Mesothelial cell of epicardium (in vitro differentiated cells): Measurements from ENCODE around the gene PRMT7. TPM values are rescaled to one million over a fixed set of nuclear protein-coding genes. Genes with fewer than 3 reads are reported as not detected.

Experiments used
- DNase-seq, 2 experiments: peaks; one replicate each; pipeline ENCODE4 v3.0.0; 2021; ENCODE audit warnings: low spot score in 2 of 2; ENCODE audit not compliant: unreplicated experiment in 2 of 2
- H3K27ac Mint-ChIP-seq: 2 replicates; pipeline ENCODE4 v1.8.0; 2021; ENCODE audit warnings: mixed read lengths
- H3K27me3 Mint-ChIP-seq: 2 replicates; pipeline ENCODE4 v1.8.0; 2021; ENCODE audit warnings: low read depth, mixed read lengths
- H3K36me3 Mint-ChIP-seq: 2 replicates; pipeline ENCODE4 v1.8.0; 2021; ENCODE audit warnings: mixed read lengths
- H3K4me1 Mint-ChIP-seq: 2 replicates; pipeline ENCODE4 v1.8.0; 2021; ENCODE audit warnings: mixed read lengths
- H3K4me3 Mint-ChIP-seq: 2 replicates; pipeline ENCODE4 v1.8.0; 2021; ENCODE audit warnings: mild to moderate bottlenecking, moderate library complexity, mixed read lengths
- H3K9me3 Mint-ChIP-seq: 2 replicates; pipeline ENCODE4 v1.8.0; 2021; ENCODE audit warnings: mixed read lengths
- total RNA-seq: library from RNA; stranded (reverse); gene quantifications from 3 replicates; pipeline ENCODE4 v1.2.1, GENCODE V29; 2021
- TF ChIP-seq, protein P1 (sequence below): fragments of 200-600 bp; sonication (generic); IDR thresholded peaks from one replicate; pipeline ENCODE4 v1.5.0; 2021; ENCODE audit warnings: antibody characterized with exemption; ENCODE audit not compliant: unreplicated experiment

Gene PRMT7
- total RNA-seq, 1 donor from 2014 or later: 77.9 TPM

DNA sequence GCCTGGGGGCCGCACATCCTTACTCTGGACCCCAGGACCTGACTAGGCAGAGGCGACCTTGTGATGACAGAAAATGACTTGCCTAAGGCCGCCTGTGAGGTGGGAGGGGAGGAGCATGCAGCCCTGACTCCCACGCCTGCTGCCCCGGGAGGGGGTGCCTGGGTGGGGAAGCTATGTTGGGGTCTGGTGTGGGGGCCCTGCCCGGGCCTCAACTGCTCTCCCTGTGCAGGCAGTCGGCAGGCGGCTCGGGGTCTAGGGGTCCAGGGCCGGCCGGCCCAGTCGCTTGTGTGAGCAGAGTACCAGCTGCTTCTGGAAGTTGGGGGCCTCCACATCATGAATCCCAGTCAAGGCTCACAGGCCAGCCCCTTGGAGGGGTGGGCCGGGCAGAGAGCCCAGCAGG lies 48.1 kb downstream of the PRMT7 start:
- TF ChIP-seq, protein P1, sequence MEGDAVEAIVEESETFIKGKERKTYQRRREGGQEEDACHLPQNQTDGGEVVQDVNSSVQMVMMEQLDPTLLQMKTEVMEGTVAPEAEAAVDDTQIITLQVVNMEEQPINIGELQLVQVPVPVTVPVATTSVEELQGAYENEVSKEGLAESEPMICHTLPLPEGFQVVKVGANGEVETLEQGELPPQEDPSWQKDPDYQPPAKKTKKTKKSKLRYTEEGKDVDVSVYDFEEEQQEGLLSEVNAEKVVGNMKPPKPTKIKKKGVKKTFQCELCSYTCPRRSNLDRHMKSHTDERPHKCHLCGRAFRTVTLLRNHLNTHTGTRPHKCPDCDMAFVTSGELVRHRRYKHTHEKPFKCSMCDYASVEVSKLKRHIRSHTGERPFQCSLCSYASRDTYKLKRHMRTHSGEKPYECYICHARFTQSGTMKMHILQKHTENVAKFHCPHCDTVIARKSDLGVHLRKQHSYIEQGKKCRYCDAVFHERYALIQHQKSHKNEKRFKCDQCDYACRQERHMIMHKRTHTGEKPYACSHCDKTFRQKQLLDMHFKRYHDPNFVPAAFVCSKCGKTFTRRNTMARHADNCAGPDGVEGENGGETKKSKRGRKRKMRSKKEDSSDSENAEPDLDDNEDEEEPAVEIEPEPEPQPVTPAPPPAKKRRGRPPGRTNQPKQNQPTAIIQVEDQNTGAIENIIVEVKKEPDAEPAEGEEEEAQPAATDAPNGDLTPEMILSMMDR: no peak
- no peak for DNase-seq
- H3K27ac Mint-ChIP-seq: no peak overlapping the region
- H3K4me3 Mint-ChIP-seq: no peak overlapping the region
- peaks cover 16% of the 10 kb centered on the region for H3K36me3 Mint-ChIP-seq
- no peaks in the 10 kb centered on the region for H3K27me3 Mint-ChIP-seq
- peaks cover 6% of the 10 kb centered on the region for H3K4me1 Mint-ChIP-seq
- no peaks in the 10 kb centered on the region for H3K9me3 Mint-ChIP-seq

GRCh38 chr16:68359398-68360191 lies 48.8 kb downstream of the PRMT7 start:
- no peaks in the 10 kb centered on the region for H3K9me3 Mint-ChIP-seq
- peaks cover 13% of the 10 kb centered on the region for H3K4me1 Mint-ChIP-seq
- DNase-seq: no peak
- H3K27me3 Mint-ChIP-seq: no peaks in the 10 kb centered on the region
- no peak overlapping the region for H3K27ac Mint-ChIP-seq
- H3K36me3 Mint-ChIP-seq: peaks cover 12% of the 10 kb centered on the region
- H3K4me3 Mint-ChIP-seq: no peak overlapping the region
- TF ChIP-seq, protein P1: no peak

GRCh38 chr16:68360547-68360946 lies 49.7 kb downstream of the PRMT7 start:
- Mint-ChIP-seq H3K27ac (no peak overlapping the region), H3K36me3 (peaks cover 4% of the 10 kb centered on the region), H3K9me3 (no peaks in the 10 kb centered on the region), H3K4me3 (no peak overlapping the region), H3K4me1 (peaks cover 17% of the 10 kb centered on the region), H3K27me3 (no peaks in the 10 kb centered on the region)
- DNase-seq: no peak
- TF ChIP-seq, protein P1: no peak

DNA sequence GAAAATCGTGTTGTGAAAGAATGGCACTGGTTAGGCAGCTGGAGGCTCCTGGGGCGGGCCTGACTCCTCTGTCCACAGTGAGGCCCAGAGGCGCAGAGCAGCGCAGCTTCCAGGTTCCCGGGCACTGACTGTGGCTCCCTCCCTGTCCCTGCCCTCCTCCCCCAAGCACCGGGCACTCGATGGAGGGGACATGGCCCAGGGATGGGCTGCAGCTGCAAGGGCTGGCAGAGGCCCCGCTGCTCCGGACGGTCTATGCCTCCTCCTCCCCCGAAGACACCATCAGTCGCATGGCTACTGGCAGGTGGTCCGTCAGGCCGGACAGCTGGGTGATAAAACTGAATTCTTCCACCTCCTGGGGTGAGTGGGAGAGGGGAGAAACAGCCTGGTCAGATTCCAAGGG lies 50.1 kb downstream of the PRMT7 start:
- Mint-ChIP-seq H3K4me3 (no peak overlapping the region), H3K27me3 (no peaks in the 10 kb centered on the region), H3K4me1 (peaks cover 17% of the 10 kb centered on the region), H3K36me3 (peaks cover 4% of the 10 kb centered on the region), H3K27ac (no peak overlapping the region), H3K9me3 (no peaks in the 10 kb centered on the region)
- no peak for DNase-seq
- TF ChIP-seq, protein P1: no peak

DNA sequence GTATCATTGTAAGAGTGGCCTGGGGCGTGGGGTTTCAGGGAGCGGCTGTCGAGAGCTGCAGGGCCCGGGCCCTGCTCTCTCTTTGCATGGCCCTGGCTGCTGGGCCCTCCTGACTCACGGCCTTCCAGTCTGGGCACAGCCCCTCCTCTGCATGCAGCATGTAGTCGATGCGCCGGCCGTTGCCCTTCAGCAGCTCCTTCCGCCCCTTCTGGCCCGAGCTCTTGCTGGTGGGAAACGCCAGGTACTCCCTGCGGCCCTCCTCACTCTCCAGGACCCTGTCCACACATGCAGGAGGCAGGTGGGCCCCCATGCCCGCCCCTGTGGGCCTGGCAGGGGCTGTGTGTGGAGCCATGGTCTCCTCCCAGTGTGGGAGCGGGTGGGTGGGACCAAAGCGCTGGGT lies 50.7 kb downstream of the PRMT7 start:
- no peaks in the 10 kb centered on the region for H3K9me3 Mint-ChIP-seq
- no peak overlapping the region for H3K4me3 Mint-ChIP-seq
- peaks cover 4% of the 10 kb centered on the region for H3K36me3 Mint-ChIP-seq
- no peaks in the 10 kb centered on the region for H3K27me3 Mint-ChIP-seq
- no peak overlapping the region for H3K27ac Mint-ChIP-seq
- no peak for DNase-seq
- TF ChIP-seq, protein P1: no peak
- peaks cover 17% of the 10 kb centered on the region for H3K4me1 Mint-ChIP-seq
